ENCODE results near the gene KCNH8.

The KCNH8 gene

GRCh38 chr3:19522305-19522704 is 374.0 kb downstream of the KCNH8 start:
- Histone ChIP-seq H3K4ac (ENCODE audit: low read length) (no peak overlapping the region), H3K27ac (replicated peaks; ENCODE audit: low read length) (no peak overlapping the region), H3K4me3 (ENCODE audit: low read length in 2 of 2) (no peak overlapping the region), H2AFZ (ENCODE audit: low read length) (no peak overlapping the region), H3K9ac (ENCODE audit: low read depth, low read length, poor library complexity) (no peak overlapping the region), H3K14ac (ENCODE audit: low read length) (no peak overlapping the region), H3K79me1 (ENCODE audit: low read depth, low read length) (no peaks in the 10 kb centered on the region), H3K4me2 (ENCODE audit: insufficient read depth, low read length, poor library complexity, severe bottlenecking) (no peak overlapping the region), H3K27me3 (ENCODE audit: control insufficient read depth in 3 of 3, insufficient read depth in 3 of 3, low read depth in 1 of 3, low read length in 3 of 3) (no peaks in the 10 kb centered on the region), H4K91ac (ENCODE audit: low read depth, low read length, poor library complexity) (no peak overlapping the region), H3K4me1 (ENCODE audit: control insufficient read depth in 2 of 2, insufficient read depth in 1 of 2, low read depth in 1 of 2, low read length in 2 of 2) (no peaks in the 10 kb centered on the region), H2BK12ac (ENCODE audit: low read length) (no peak overlapping the region), H2BK15ac (ENCODE audit: low read length) (no peak overlapping the region), H3K36me3 (replicated peaks in 1 of 2; ENCODE audit: control insufficient read depth in 2 of 2, insufficient read depth in 2 of 2, low read length in 2 of 2) (no peaks in the 10 kb centered on the region), H2BK5ac (ENCODE audit: low read length) (no peak overlapping the region), H4K8ac (ENCODE audit: low read depth, low read length) (no peak overlapping the region), H3K18ac (ENCODE audit: low read length) (no peak overlapping the region), H2BK120ac (ENCODE audit: low read depth, low read length) (no peak overlapping the region), H3K23ac (ENCODE audit: low read depth, low read length, poor library complexity) (no peak overlapping the region), H2AK5ac (ENCODE audit: low read depth, low read length) (no peak overlapping the region), H3K9me3 (replicated peaks in 1 of 2; ENCODE audit: control insufficient read depth in 2 of 2, insufficient read depth in 1 of 2, low read depth in 1 of 2, low read length in 2 of 2) (no peaks in the 10 kb centered on the region)
- no peak for DNase-seq (ENCODE audit: low spot score)
- no CpG with 5 or more reads among the region's 1 CpG for WGBS, 2 donors (ENCODE audit: extremely low coverage in 2 of 2, insufficient read length in 2 of 2, insufficient replicate concordance in 1 of 2)

- Histone ChIP-seq H2BK12ac (ENCODE audit: low read length) (no peak overlapping the region), H3K27ac (replicated peaks; ENCODE audit: low read length) (no peak overlapping the region), H3K4me3 (ENCODE audit: low read length in 2 of 2) (no peak overlapping the region), H3K79me1 (ENCODE audit: low read depth, low read length) (no peaks in the 10 kb centered on the region), H4K8ac (ENCODE audit: low read depth, low read length) (no peak overlapping the region), H3K18ac (ENCODE audit: low read length) (no peak overlapping the region), H3K27me3 (ENCODE audit: control insufficient read depth in 3 of 3, insufficient read depth in 3 of 3, low read depth in 1 of 3, low read length in 3 of 3) (no peaks in the 10 kb centered on the region), H3K4ac (ENCODE audit: low read length) (no peak overlapping the region), H2BK5ac (ENCODE audit: low read length) (no peak overlapping the region), H2AFZ (ENCODE audit: low read length) (no peak overlapping the region), H2BK120ac (ENCODE audit: low read depth, low read length) (no peak overlapping the region), H3K9me3 (replicated peaks in 1 of 2; ENCODE audit: control insufficient read depth in 2 of 2, insufficient read depth in 1 of 2, low read depth in 1 of 2, low read length in 2 of 2) (no peaks in the 10 kb centered on the region), H3K14ac (ENCODE audit: low read length) (no peak overlapping the region), H3K4me2 (ENCODE audit: insufficient read depth, low read length, poor library complexity, severe bottlenecking) (no peak overlapping the region), H3K23ac (ENCODE audit: low read depth, low read length, poor library complexity) (no peak overlapping the region), H2BK15ac (ENCODE audit: low read length) (no peak overlapping the region), H3K36me3 (replicated peaks in 1 of 2; ENCODE audit: control insufficient read depth in 2 of 2, insufficient read depth in 2 of 2, low read length in 2 of 2) (no peaks in the 10 kb centered on the region), H4K91ac (ENCODE audit: low read depth, low read length, poor library complexity) (no peak overlapping the region), H3K4me1 (ENCODE audit: control insufficient read depth in 2 of 2, insufficient read depth in 1 of 2, low read depth in 1 of 2, low read length in 2 of 2) (no peaks in the 10 kb centered on the region), H3K9ac (ENCODE audit: low read depth, low read length, poor library complexity) (no peak overlapping the region), H2AK5ac (ENCODE audit: low read depth, low read length) (no peak overlapping the region)
- DNase-seq (ENCODE audit: low spot score): no peak
- no CpG with 5 or more reads among the region's 3 CpGs for WGBS, 2 donors (ENCODE audit: extremely low coverage in 2 of 2, insufficient read length in 2 of 2, insufficient replicate concordance in 1 of 2)
Measured at GRCh38 chr3:19526071-19526470, 377.8 kb downstream of the KCNH8 start.

- no peaks in the 10 kb centered on the region for H3K27me3 ChIP-seq (ENCODE audit: control insufficient read depth in 3 of 3, insufficient read depth in 3 of 3, low read depth in 1 of 3, low read length in 3 of 3)
- no peaks in the 10 kb centered on the region for H3K79me1 ChIP-seq (ENCODE audit: low read depth, low read length)
- no peak overlapping the region for H4K91ac ChIP-seq (ENCODE audit: low read depth, low read length, poor library complexity)
- H3K18ac ChIP-seq (ENCODE audit: low read length): no peak overlapping the region
- H2BK15ac ChIP-seq (ENCODE audit: low read length): no peak overlapping the region
- H2BK120ac ChIP-seq (ENCODE audit: low read depth, low read length): no peak overlapping the region
- no peak overlapping the region for H3K9ac ChIP-seq (ENCODE audit: low read depth, low read length, poor library complexity)
- no peaks in the 10 kb centered on the region for H3K4me1 ChIP-seq (ENCODE audit: control insufficient read depth in 2 of 2, insufficient read depth in 1 of 2, low read depth in 1 of 2, low read length in 2 of 2)
- no peak overlapping the region for H3K27ac ChIP-seq (replicated peaks; ENCODE audit: low read length)
- H3K23ac ChIP-seq (ENCODE audit: low read depth, low read length, poor library complexity): no peak overlapping the region
- no peak overlapping the region for H4K8ac ChIP-seq (ENCODE audit: low read depth, low read length)
- H3K4ac ChIP-seq (ENCODE audit: low read length): no peak overlapping the region
- no peak overlapping the region for H2AFZ ChIP-seq (ENCODE audit: low read length)
- no peaks in the 10 kb centered on the region for H3K9me3 ChIP-seq (replicated peaks in 1 of 2; ENCODE audit: control insufficient read depth in 2 of 2, insufficient read depth in 1 of 2, low read depth in 1 of 2, low read length in 2 of 2)
- DNase-seq (ENCODE audit: low spot score): no peak
- WGBS, 2 donors (ENCODE audit: extremely low coverage in 2 of 2, insufficient read length in 2 of 2, insufficient replicate concordance in 1 of 2): no CpG with 5 or more reads among the region's 1 CpG
- H3K4me3 ChIP-seq (ENCODE audit: low read length in 2 of 2): no peak overlapping the region
- H3K36me3 ChIP-seq (replicated peaks in 1 of 2; ENCODE audit: control insufficient read depth in 2 of 2, insufficient read depth in 2 of 2, low read length in 2 of 2): no peaks in the 10 kb centered on the region
- H2BK12ac ChIP-seq (ENCODE audit: low read length): no peak overlapping the region
- no peak overlapping the region for H3K4me2 ChIP-seq (ENCODE audit: insufficient read depth, low read length, poor library complexity, severe bottlenecking)
- no peak overlapping the region for H2BK5ac ChIP-seq (ENCODE audit: low read length)
- no peak overlapping the region for H3K14ac ChIP-seq (ENCODE audit: low read length)
- no peak overlapping the region for H2AK5ac ChIP-seq (ENCODE audit: low read depth, low read length)
Measured at GRCh38 chr3:19527746-19528145, 379.4 kb downstream of the KCNH8 start.

- Histone ChIP-seq H3K23ac (ENCODE audit: low read depth, low read length, poor library complexity) (no peak overlapping the region), H3K79me1 (ENCODE audit: low read depth, low read length) (no peaks in the 10 kb centered on the region), H3K27ac (replicated peaks; ENCODE audit: low read length) (no peak overlapping the region), H3K36me3 (replicated peaks in 1 of 2; ENCODE audit: control insufficient read depth in 2 of 2, insufficient read depth in 2 of 2, low read length in 2 of 2) (no peaks in the 10 kb centered on the region), H4K91ac (ENCODE audit: low read depth, low read length, poor library complexity) (no peak overlapping the region), H3K4me2 (ENCODE audit: insufficient read depth, low read length, poor library complexity, severe bottlenecking) (no peak overlapping the region), H3K4me1 (ENCODE audit: control insufficient read depth in 2 of 2, insufficient read depth in 1 of 2, low read depth in 1 of 2, low read length in 2 of 2) (no peaks in the 10 kb centered on the region), H2AFZ (ENCODE audit: low read length) (no peak overlapping the region), H3K27me3 (ENCODE audit: control insufficient read depth in 3 of 3, insufficient read depth in 3 of 3, low read depth in 1 of 3, low read length in 3 of 3) (no peaks in the 10 kb centered on the region), H3K4me3 (ENCODE audit: low read length in 2 of 2) (no peak overlapping the region), H2BK120ac (ENCODE audit: low read depth, low read length) (no peak overlapping the region), H4K8ac (ENCODE audit: low read depth, low read length) (no peak overlapping the region), H2AK5ac (ENCODE audit: low read depth, low read length) (no peak overlapping the region), H3K4ac (ENCODE audit: low read length) (no peak overlapping the region), H3K18ac (ENCODE audit: low read length) (no peak overlapping the region), H3K14ac (ENCODE audit: low read length) (no peak overlapping the region), H2BK12ac (ENCODE audit: low read length) (no peak overlapping the region), H2BK15ac (ENCODE audit: low read length) (no peak overlapping the region), H3K9ac (ENCODE audit: low read depth, low read length, poor library complexity) (no peak overlapping the region), H3K9me3 (replicated peaks in 1 of 2; ENCODE audit: control insufficient read depth in 2 of 2, insufficient read depth in 1 of 2, low read depth in 1 of 2, low read length in 2 of 2) (no peaks in the 10 kb centered on the region), H2BK5ac (ENCODE audit: low read length) (no peak overlapping the region)
- no CpG with 5 or more reads among the region's 1 CpG for WGBS, 2 donors (ENCODE audit: extremely low coverage in 2 of 2, insufficient read length in 2 of 2, insufficient replicate concordance in 1 of 2)
- DNase-seq (ENCODE audit: low spot score): no peak
Measured at GRCh38 chr3:19531426-19531825, 383.1 kb downstream of the KCNH8 start.
